ENCODE results near the gene CARD9. TPM values are rescaled to one million over a fixed set of nuclear protein-coding genes. Genes with fewer than 3 reads are reported as not detected.

The CARD9 gene
- total and polyA plus RNA-seq, 2 of the 4 experiments (the other 2 are of a cell fraction), result 0.36 to 1.9 TPM

DNA sequence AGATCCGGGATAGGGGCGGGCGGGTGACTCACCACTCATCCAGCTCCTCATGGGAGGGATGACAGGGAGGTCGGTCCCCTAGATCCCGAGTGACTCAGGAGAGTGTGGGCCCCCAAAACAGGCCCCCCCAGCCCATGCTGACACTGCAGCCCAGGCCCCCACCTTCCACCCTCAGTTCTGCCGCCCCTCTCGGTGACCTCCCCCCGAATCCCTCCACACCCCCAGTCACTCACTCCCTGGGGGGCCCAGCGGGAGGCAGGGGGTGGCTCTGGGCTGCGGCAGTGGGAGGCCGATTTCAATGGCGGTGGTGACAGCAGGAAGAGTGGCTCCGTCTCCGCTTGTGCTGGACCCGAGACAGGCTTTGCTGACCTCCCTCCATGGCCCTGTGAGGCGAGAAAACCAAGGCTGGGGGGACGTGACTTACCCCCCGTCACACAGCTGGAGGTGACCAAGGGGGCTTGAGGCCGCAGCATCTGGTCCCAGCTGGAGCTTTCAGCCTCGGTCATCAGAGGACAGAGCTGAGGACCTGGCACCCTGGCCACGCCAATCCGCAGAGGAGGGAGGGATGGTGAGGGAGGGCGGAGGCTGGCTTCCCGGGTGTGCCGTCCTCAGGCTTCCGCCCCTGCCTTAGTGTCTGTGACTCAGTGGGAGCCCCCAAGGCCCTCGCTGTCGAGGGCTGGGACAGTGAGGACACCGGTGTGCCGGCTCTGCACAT lies 37.2 kb downstream of the CARD9 start:
- 75% methylated on average over 18 of the region's 30 CpGs; no CpG with 5 or more reads in 1 of the 2 experiments for whole genome bisulfite sequencing, 2 experiments (ENCODE audit: extremely low coverage in 2 of 2, insufficient read length in 1 of 2)
- TF ChIP-seq MAZ (IDR thresholded peaks at IDR 0.05; ENCODE audit: borderline replicate concordance, low read depth, low read length) (peak; percentile 62; the same call in 1 of the 2 replicates), NFE2L2 (IDR thresholded peaks at IDR 0.05; ENCODE audit: low read depth, low read length) (no peak), MAFK (IDR thresholded peaks at IDR 0.05; ENCODE audit: low read depth, low read length) (no peak), MXI1 (IDR thresholded peaks at IDR 0.05; ENCODE audit: borderline replicate concordance, low read depth, low read length) (no peak), SMC3 (IDR thresholded peaks at IDR 0.05; ENCODE audit: low read depth, low read length) (no peak), CEBPB (IDR thresholded peaks at IDR 0.05; ENCODE audit: low read depth, low read length) (no peak), FOS (IDR thresholded peaks at IDR 0.05; ENCODE audit: low read depth, low read length) (peak; percentile 72), RCOR1 (IDR thresholded peaks at IDR 0.05; ENCODE audit: insufficient replicate concordance, low read length) (no peak)
- TF ChIP-seq, protein P1, sequence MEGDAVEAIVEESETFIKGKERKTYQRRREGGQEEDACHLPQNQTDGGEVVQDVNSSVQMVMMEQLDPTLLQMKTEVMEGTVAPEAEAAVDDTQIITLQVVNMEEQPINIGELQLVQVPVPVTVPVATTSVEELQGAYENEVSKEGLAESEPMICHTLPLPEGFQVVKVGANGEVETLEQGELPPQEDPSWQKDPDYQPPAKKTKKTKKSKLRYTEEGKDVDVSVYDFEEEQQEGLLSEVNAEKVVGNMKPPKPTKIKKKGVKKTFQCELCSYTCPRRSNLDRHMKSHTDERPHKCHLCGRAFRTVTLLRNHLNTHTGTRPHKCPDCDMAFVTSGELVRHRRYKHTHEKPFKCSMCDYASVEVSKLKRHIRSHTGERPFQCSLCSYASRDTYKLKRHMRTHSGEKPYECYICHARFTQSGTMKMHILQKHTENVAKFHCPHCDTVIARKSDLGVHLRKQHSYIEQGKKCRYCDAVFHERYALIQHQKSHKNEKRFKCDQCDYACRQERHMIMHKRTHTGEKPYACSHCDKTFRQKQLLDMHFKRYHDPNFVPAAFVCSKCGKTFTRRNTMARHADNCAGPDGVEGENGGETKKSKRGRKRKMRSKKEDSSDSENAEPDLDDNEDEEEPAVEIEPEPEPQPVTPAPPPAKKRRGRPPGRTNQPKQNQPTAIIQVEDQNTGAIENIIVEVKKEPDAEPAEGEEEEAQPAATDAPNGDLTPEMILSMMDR (conservative IDR thresholded peaks at IDR 0.05; ENCODE audit: low read depth, low read length), result no peak
- Histone ChIP-seq H4K5ac (ENCODE audit: low read depth, low read length) (no peak overlapping the region), H3K56ac (ENCODE audit: extremely low read depth, insufficient read depth, low read length) (no peak overlapping the region), H2BK20ac (ENCODE audit: low read depth, low read length) (no peak overlapping the region), H3K27ac (ENCODE audit: insufficient read depth, low read length) (peak overlapping the region; percentile 73), H3K4me2 (ENCODE audit: low read depth, low read length) (no peak overlapping the region), H2BK120ac (ENCODE audit: low read depth, low read length) (no peak overlapping the region), H4K91ac (ENCODE audit: insufficient read depth, low read depth, low read length) (no peak overlapping the region), H2AFZ (replicated peaks; ENCODE audit: low read length, poor library complexity) (peak overlapping the region; percentile 43), H3K23ac (ENCODE audit: low read depth, low read length) (no peak overlapping the region), H3K9ac (ENCODE audit: low read depth, low read length) (no peak overlapping the region), H2AK5ac (ENCODE audit: low read depth, low read length) (peak overlapping the region; percentile 13; the same call in 1 of the 2 replicates), H2AK9ac (replicated peaks; ENCODE audit: low read depth, low read length, poor library complexity) (peak overlapping the region; percentile 74), H4K8ac (ENCODE audit: low read depth in 2 of 2, low read length in 2 of 2) (peak overlapping the region in 1 of 2 experiments; percentile 16; a peak in 1 of 4 replicates), H2BK15ac (ENCODE audit: low read depth, low read length) (no peak overlapping the region), H3K9me1 (ENCODE audit: insufficient read depth, low read length) (peaks cover 6% of the 10 kb centered on the region; the same call in 1 of the 2 replicates), H3K4ac (ENCODE audit: low read depth, low read length) (peak overlapping the region; percentile 16; the same call in 1 of the 2 replicates), H2BK5ac (ENCODE audit: low read depth, low read length, poor library complexity, severe bottlenecking) (peak overlapping the region; percentile 46), H3K18ac (ENCODE audit: low read depth, low read length) (no peak overlapping the region; the same call in 1 of the 2 replicates), H3K4me3 (ENCODE audit: insufficient read depth, low read depth, low read length) (no peak overlapping the region), H3K9me3 (ENCODE audit: control insufficient read depth, insufficient read depth, low read length) (no peaks in the 10 kb centered on the region), H3K14ac (replicated peaks; ENCODE audit: low read depth, low read length) (no peak overlapping the region), H3K27me3 (ENCODE audit: control insufficient read depth, insufficient read depth, low read length) (no peaks in the 10 kb centered on the region), H4K20me1 (ENCODE audit: insufficient read depth, low read length) (peaks cover 86% of the 10 kb centered on the region), H3K79me1 (ENCODE audit: low read depth in 1 of 2, low read length in 2 of 2) (peaks cover 4 to 78% of the 10 kb centered on the region in 2 experiments), H3K4me1 (ENCODE audit: control insufficient read depth, insufficient read depth, low read length) (peaks cover 14% of the 10 kb centered on the region), H3K36me3 (ENCODE audit: control insufficient read depth, insufficient read depth, low read length) (peaks cover 86% of the 10 kb centered on the region)
- peak; percentile 60 for DNase-seq
- intact Hi-C loops (cut with micrococcal nuclease), result no loop called here
- in situ Hi-C loops (cut with MboI; ENCODE audit: low sequenced_read_pairs), result no loop called here
- CTCF ChIA-PET, result interaction anchor here (0.6 kb wide), 1 partner anchor 36 kb away, joined by 3 read pairs; no protein-coding TSS in a partner anchor
- no TSS peak for BruUV-seq (replicated peaks)
- peak; percentile 63 for ATAC-seq (ENCODE audit: low read depth)
- POLR2A ChIA-PET (ENCODE audit: unreplicated experiment), result no interaction called here
- dilution Hi-C loops (cut with HindIII; ENCODE audit: low sequenced_read_pairs, unreplicated experiment), result no loop called here

Data from IMR-90 (cell line).